B cell (primary cell): ENCODE results near the gene RAD9A. TPM values are rescaled to one million over a fixed set of nuclear protein-coding genes. Genes with fewer than 3 reads are reported as not detected.

Source experiments
- ATAC-seq: fragments of 200-7000 bp; cut with Tn5 transposase; one replicate; pipeline ENCODE4 v1.10.0; 2021; ENCODE audit warnings: low read depth, mild to moderate bottlenecking, moderate number of reproducible peaks, moderate library complexity
- CTCF ChIA-PET: fragments of 350-600 bp; sonication (Branson Sonifier 250); formaldehyde crosslinking; loops from one replicate; lab custom pipeline; 2021; ENCODE audit warnings: antibody characterized with exemption, inconsistent platforms; lab: Charles Lee
- POLR2A ChIA-PET: fragments of 350-600 bp; sonication (Branson Sonifier 250); formaldehyde crosslinking; loops from one replicate; lab custom pipeline; 2021; ENCODE audit warnings: antibody characterized with exemption; lab: Charles Lee
- DNase-seq: peaks from one replicate; pipeline ENCODE4 v3.0.0; 2013
- H2AFZ ChIP-seq: 2 replicates; pipeline ENCODE4 v1.6.1; 2012; ENCODE audit warnings: mild to moderate bottlenecking, low read depth, low read length; ENCODE audit not compliant: insufficient read depth, poor library complexity, severe bottlenecking
- H3K27ac ChIP-seq, 2 donors: 1 replicate in 1 of 2; 2 replicates in 1 of 2; pipeline ENCODE4 v1.5.1; 2012 to 2013; ENCODE audit warnings: low read length in 2 of 2, mild to moderate bottlenecking in 2 of 2, moderate library complexity in 1 of 2
- H3K27me3 ChIP-seq, 4 experiments: fragments of 200-600 bp in 1 of 4; sonication (generic) in 1 of 4; replicated peaks in 1 of 4; 1 replicate in 2 of 4; 2 replicates in 2 of 4; pipeline versions ENCODE4 v1.6.1 to v1.7.0; 2013 to 2016; ENCODE audit warnings: low read length in 3 of 4, mild to moderate bottlenecking in 2 of 4, mixed read lengths in 1 of 4, moderate library complexity in 1 of 4; ENCODE audit not compliant: insufficient read depth in 4 of 4, control insufficient read depth in 3 of 4; ENCODE audit errors: control extremely low read depth in 1 of 4
- H3K36me3 ChIP-seq, 2 experiments: replicated peaks in 1 of 2; 1 replicate in 1 of 2; 2 replicates in 1 of 2; pipeline versions ENCODE4 v1.6.1 to v1.7.1; 2013; ENCODE audit warnings: low read length in 1 of 2; ENCODE audit not compliant: insufficient read depth in 2 of 2, control insufficient read depth in 1 of 2; ENCODE audit errors: control extremely low read depth in 1 of 2, extremely low read depth in 1 of 2
- H3K4me1 ChIP-seq, 2 donors: fragments of 200-600 bp in 1 of 2; sonication (generic) in 1 of 2; 1 replicate in 1 of 2; 2 replicates in 1 of 2; pipeline versions ENCODE4 v1.5.1 to v1.6.1; 2013 to 2017; ENCODE audit warnings: low read length in 2 of 2; ENCODE audit not compliant: control insufficient read depth in 2 of 2, insufficient read depth in 2 of 2
- H3K4me2 ChIP-seq: replicated peaks from 2 replicates; pipeline ENCODE3; 2012; ENCODE audit warnings: mild to moderate bottlenecking, low read depth, low read length; ENCODE audit not compliant: poor library complexity, severe bottlenecking
- H3K4me3 ChIP-seq, 5 experiments: fragments of 200-600 bp in 1 of 5; sonication (generic) in 1 of 5; 1 replicate in 3 of 5; 2 replicates in 2 of 5; pipeline versions ENCODE4 v1.5.1 to v1.7.0; 2011 to 2016; ENCODE audit warnings: low read length in 4 of 5, mild to moderate bottlenecking in 4 of 5, low read depth in 2 of 5, control low read depth in 1 of 5, moderate library complexity in 1 of 5; ENCODE audit not compliant: insufficient read depth in 1 of 5; ENCODE audit errors: control extremely low read depth in 1 of 5, extremely low read depth in 1 of 5
- H3K79me2 ChIP-seq: fragments of 200-600 bp; sonication (generic); one replicate; pipeline ENCODE4 v1.6.0; 2016; ENCODE audit warnings: low read length; ENCODE audit not compliant: control insufficient read depth, insufficient read depth
- H3K9ac ChIP-seq: fragments of 200-600 bp; sonication (generic); 2 replicates; pipeline ENCODE4 v1.6.1; 2017; ENCODE audit warnings: mild to moderate bottlenecking, low read length, moderate library complexity
- H3K9me3 ChIP-seq, 3 donors: one replicate each; pipeline versions ENCODE4 v1.6.1 to v1.7.1; 2013; ENCODE audit warnings: low read length in 2 of 3; ENCODE audit not compliant: control insufficient read depth in 2 of 3, insufficient read depth in 1 of 3; ENCODE audit errors: control extremely low read depth in 1 of 3
- H4K20me1 ChIP-seq: 2 replicates; pipeline ENCODE4 v1.6.0; 2012; ENCODE audit warnings: mild to moderate bottlenecking, low read length; ENCODE audit not compliant: insufficient read depth, control insufficient read depth, poor library complexity, severe bottlenecking
- H3K27ac Mint-ChIP-seq: one replicate; pipeline ENCODE4 v1.8.0; 2021; ENCODE audit warnings: mixed read lengths
- H3K27me3 Mint-ChIP-seq: one replicate; pipeline ENCODE4 v1.8.0; 2021; ENCODE audit warnings: mixed read lengths
- H3K4me1 Mint-ChIP-seq: one replicate; pipeline ENCODE4 v1.8.0; 2021; ENCODE audit warnings: mixed read lengths
- H3K4me3 Mint-ChIP-seq: one replicate; pipeline ENCODE4 v1.8.0; 2021; ENCODE audit warnings: mixed read lengths
- H3K9me3 Mint-ChIP-seq: one replicate; pipeline ENCODE4 v1.8.0; 2022; ENCODE audit warnings: mixed read lengths; ENCODE audit not compliant: insufficient read depth
- CTCF ChIP-seq: fragments of 200-600 bp; IDR thresholded peaks from one replicate; pipeline ENCODE4 v1.8.0; 2022; ENCODE audit warnings: antibody characterized with exemption, mild to moderate bottlenecking
- EZH2 ChIP-seq: IDR thresholded peaks from 2 replicates; pipeline ENCODE4 v1.6.1; 2012; ENCODE audit warnings: borderline replicate concordance, low read depth, mild to moderate bottlenecking, moderate library complexity, low read length; ENCODE audit not compliant: insufficient read depth, poor library complexity, severe bottlenecking
- WGBS: methylation state at CpG from one replicate; pipeline ENCODE4 v1.1.5; 2013; ENCODE audit warnings: missing lambda C conversion rate; ENCODE audit not compliant: insufficient coverage; 5-methylcytosine and 5-hydroxymethylcytosine counted together
- intact Hi-C: fragments of 100-400 bp; cut with micrococcal nuclease; formaldehyde crosslinking; loops from one replicate; pipeline ENCODE4 v1.10.0; 2022
- polyA plus RNA-seq: library from polyadenylated mRNA; depleted of rRNA; stranded (reverse); fragments of >200 nt; gene quantifications from 2 replicates; pipeline ENCODE4 v1.2.3, GENCODE V29; 2012
- total RNA-seq, 2 donors: library from RNA; stranded (reverse); fragments of 120-200 nt in 1 of 2; gene quantifications; 1 replicate in 1 of 2; 2 replicates in 1 of 2; pipeline versions ENCODE4 v1.2.3 to v1.2.4, GENCODE V29; 2013 to 2022

The RAD9A gene
- total and polyA plus RNA-seq, 2 donors (not counting 1 experiment from before 2014, with no cell fraction given): 50.6 to 76.8 TPM

GRCh38 chr11:67347964-67348749 is 43.6 kb upstream of the RAD9A start:
- peaks cover 63% of the 10 kb centered on the region for H3K79me2 ChIP-seq
- no peak for TF ChIP-seq CTCF
- Mint-ChIP-seq H3K9me3 (no peaks in the 10 kb centered on the region), H3K27me3 (no peaks in the 10 kb centered on the region), H3K4me1 (peaks cover 74% of the 10 kb centered on the region), H3K4me3 (no peak overlapping the region), H3K27ac (peak overlapping the region; percentile 84)
- peaks cover 0 to 9% of the 10 kb centered on the region in 2 experiments for H3K36me3 ChIP-seq
- ChIA-PET POLR2A (interaction anchor here (0.6 to 1.3 kb wide), 3 partner anchors 10 to 23 kb away, joined by 3 to 5 read pairs (median 4); no protein-coding TSS in a partner anchor), CTCF (interaction anchor here (0.7 to 39.5 kb wide), 7 partner anchors 12 to 108 kb away, joined by 3 to 2379 read pairs (median 7); partner anchors contain the start of genes CLCF1, POLD4 and RAD9A)
- H4K20me1 ChIP-seq: peaks cover 20% of the 10 kb centered on the region
- peaks cover 73 to 92% of the 10 kb centered on the region in 2 donors for H3K4me1 ChIP-seq
- no peak overlapping the region for H2AFZ ChIP-seq
- ATAC-seq: no peak
- WGBS: 65% methylated on average over 10 of the region's 11 CpGs
- H3K4me3 ChIP-seq: no peak overlapping the region
- peak overlapping the region in 1 of 2 donors; percentile 65 for H3K27ac ChIP-seq
- no peak for DNase-seq
- intact Hi-C loops: loop anchor here (10.0 kb wide), 1 partner anchor 233 kb away; the partner anchor contains the start of gene KDM2A
- no peak overlapping the region for H3K4me2 ChIP-seq
- no peak overlapping the region for H3K9ac ChIP-seq
- H3K27me3 ChIP-seq: no peaks in the 10 kb centered on the region
- no peaks in the 10 kb centered on the region for H3K9me3 ChIP-seq

GRCh38 chr11:67349036-67349435 is 42.8 kb upstream of the RAD9A start:
- peaks cover 20% of the 10 kb centered on the region for H4K20me1 ChIP-seq
- Mint-ChIP-seq H3K27me3 (no peaks in the 10 kb centered on the region), H3K9me3 (no peaks in the 10 kb centered on the region), H3K4me3 (no peak overlapping the region), H3K4me1 (peaks cover 78% of the 10 kb centered on the region), H3K27ac (peak overlapping the region; percentile 84)
- CTCF ChIA-PET: interaction anchor here (1.2 to 39.5 kb wide), 5 partner anchors 23 to 109 kb away, joined by 3 to 2379 read pairs (median 4); partner anchors contain the start of genes ANKRD13D, CLCF1, POLD4 and RAD9A
- POLR2A ChIA-PET: interaction anchor here (0.6 to 0.7 kb wide), 4 partner anchors 11 to 32 kb away, joined by 3 to 4 read pairs (median 4); partner anchors contain the start of gene CLCF1
- peak overlapping the region; percentile 57 for H3K4me2 ChIP-seq
- 95% methylated on average over 5 of the region's 5 CpGs for WGBS
- intact Hi-C loops: loop anchor here (10.0 kb wide), 1 partner anchor 234 kb away; the partner anchor contains the start of gene KDM2A
- peaks cover 0 to 9% of the 10 kb centered on the region in 2 experiments for H3K36me3 ChIP-seq
- peak overlapping the region in 1 of 2 donors; percentile 65 for H3K27ac ChIP-seq
- H2AFZ ChIP-seq: no peak overlapping the region
- ATAC-seq (no peak), DNase-seq (no peak)
- peaks cover 60% of the 10 kb centered on the region for H3K79me2 ChIP-seq
- no peaks in the 10 kb centered on the region for H3K9me3 ChIP-seq
- no peak overlapping the region for H3K9ac ChIP-seq
- TF ChIP-seq EZH2: no peak
- no peak for TF ChIP-seq CTCF
- peaks cover 70 to 88% of the 10 kb centered on the region in 2 donors for H3K4me1 ChIP-seq
- no peaks in the 10 kb centered on the region for H3K27me3 ChIP-seq
- no peak overlapping the region for H3K4me3 ChIP-seq
